GM23338 (cell line): ENCODE data around the gene UFD1. TPM values are rescaled to one million over a fixed set of nuclear protein-coding genes. Genes with fewer than 3 reads are reported as not detected.

Experiments used
- ATAC-seq: fragments of 200-7000 bp; cut with Tn5 transposase; 3 replicates; pipeline ENCODE4 v1.9.1; 2020
- DNase-seq: peaks from one replicate; pipeline ENCODE4 v3.0.0-alpha.2; 2015; ENCODE audit warnings: low spot score
- H2AFZ ChIP-seq: fragments of 200-600 bp; sonication (generic); 2 replicates; pipeline ENCODE4 v1.8.0; 2016; ENCODE audit warnings: antibody characterized with exemption, mild to moderate bottlenecking, moderate library complexity
- H3F3A ChIP-seq: fragments of 200-600 bp; sonication (generic); replicated peaks from 2 replicates; pipeline ENCODE4 v1.8.0; 2017; ENCODE audit warnings: antibody characterized with exemption, mixed run types, low read depth
- H3K27ac ChIP-seq: fragments of 200-600 bp; sonication (generic); 2 replicates; pipeline ENCODE4 v1.6.1; 2016; ENCODE audit warnings: low read depth
- H3K27me3 ChIP-seq: fragments of 200-600 bp; sonication (generic); 2 replicates; pipeline ENCODE4 v1.8.0; 2016; ENCODE audit warnings: mild to moderate bottlenecking, mixed run types, moderate library complexity; ENCODE audit not compliant: insufficient read depth
- H3K36me3 ChIP-seq: fragments of 200-600 bp; sonication (generic); 2 replicates; pipeline ENCODE4 v1.8.0; 2016; ENCODE audit warnings: mild to moderate bottlenecking; ENCODE audit not compliant: insufficient read depth
- H3K4me1 ChIP-seq: fragments of 200-600 bp; sonication (generic); 2 replicates; pipeline ENCODE4 v1.8.0; 2016; ENCODE audit warnings: mild to moderate bottlenecking, moderate library complexity; ENCODE audit not compliant: insufficient read depth
- H3K4me2 ChIP-seq: fragments of 200-600 bp; sonication (generic); 2 replicates; pipeline ENCODE4 v1.7.1; 2017; ENCODE audit warnings: mixed run types
- H3K4me3 ChIP-seq: fragments of 200-600 bp; sonication (generic); 2 replicates; pipeline ENCODE4 v1.6.1; 2016; ENCODE audit warnings: mixed run types
- H3K79me2 ChIP-seq: fragments of 200-600 bp; sonication (generic); replicated peaks from 2 replicates; pipeline ENCODE4 v1.8.0; 2017; ENCODE audit warnings: mild to moderate bottlenecking; ENCODE audit not compliant: insufficient read depth
- H3K9me2 ChIP-seq: fragments of 200-600 bp; sonication (generic); 2 replicates; pipeline ENCODE4 v1.8.0; 2017; ENCODE audit not compliant: insufficient read depth
- H4K20me1 ChIP-seq: fragments of 200-600 bp; sonication (generic); replicated peaks from 2 replicates; pipeline ENCODE4 v1.8.0; 2017; ENCODE audit warnings: mild to moderate bottlenecking; ENCODE audit not compliant: insufficient read depth
- H3K27ac Mint-ChIP-seq: 2 replicates; pipeline ENCODE4 v1.8.0; 2020; ENCODE audit warnings: inconsistent platforms, mild to moderate bottlenecking, moderate library complexity, mixed read lengths
- H3K27me3 Mint-ChIP-seq: 3 replicates; pipeline ENCODE4 v1.8.0; 2022; ENCODE audit warnings: low read depth, mild to moderate bottlenecking, moderate library complexity, mixed read lengths, inconsistent platforms; ENCODE audit not compliant: insufficient read depth, poor library complexity
- H3K36me3 Mint-ChIP-seq: 3 replicates; pipeline ENCODE4 v1.8.0; 2021; ENCODE audit warnings: low read depth, mild to moderate bottlenecking, inconsistent platforms, moderate library complexity, mixed read lengths
- H3K4me1 Mint-ChIP-seq: 3 replicates; pipeline ENCODE4 v1.8.0; 2020; ENCODE audit warnings: mild to moderate bottlenecking, inconsistent platforms, mixed read lengths
- H3K4me3 Mint-ChIP-seq: 3 replicates; pipeline ENCODE4 v1.8.0; 2021; ENCODE audit warnings: moderate library complexity, mild to moderate bottlenecking, inconsistent platforms, mixed read lengths
- H3K9me3 Mint-ChIP-seq: 3 replicates; pipeline ENCODE4 v1.8.0; 2020; ENCODE audit warnings: moderate library complexity, mild to moderate bottlenecking, inconsistent platforms, mixed read lengths
- CREB1 ChIP-seq: fragments of 250-450 bp; sonication (Bioruptor Pico); IDR thresholded peaks from 2 replicates; pipeline ENCODE4 v1.5.0; 2020; ENCODE audit warnings: low read depth, mild to moderate bottlenecking, moderate library complexity
- CTCF ChIP-seq, 2 experiments: fragments of 200-600 bp in 1 of 2; sonication (generic) in 1 of 2; conservative IDR thresholded peaks; 2 replicates each; pipeline versions ENCODE4 v1.5.1 to v1.6.1; 2016 to 2017; ENCODE audit warnings: antibody characterized with exemption in 2 of 2, low read depth in 2 of 2, mild to moderate bottlenecking in 2 of 2, moderate library complexity in 1 of 2
- ETS1 ChIP-seq: IDR thresholded peaks from 2 replicates; pipeline ENCODE4 v1.6.1; 2016; ENCODE audit warnings: antibody characterized with exemption
- EZH2 ChIP-seq: fragments of 200-600 bp; sonication (generic); IDR thresholded peaks from one replicate; pipeline ENCODE4 v1.8.0; 2017; ENCODE audit warnings: antibody characterized with exemption, mild to moderate bottlenecking, low read depth; ENCODE audit not compliant: unreplicated experiment
- EZH2phosphoT487 ChIP-seq: fragments of 200-600 bp; sonication (generic); IDR thresholded peaks from one replicate; pipeline ENCODE4 v1.8.1; 2018; ENCODE audit warnings: antibody characterized with exemption; ENCODE audit not compliant: unreplicated experiment
- JUNB ChIP-seq: IDR thresholded peaks from one replicate; pipeline ENCODE4 v1.6.1; 2016; ENCODE audit warnings: antibody characterized with exemption; ENCODE audit not compliant: unreplicated experiment
- NANOG ChIP-seq: IDR thresholded peaks from 2 replicates; pipeline ENCODE4 v1.6.1; 2016; ENCODE audit warnings: antibody characterized with exemption, borderline replicate concordance
- POLR2AphosphoS5 ChIP-seq: IDR thresholded peaks from 2 replicates; pipeline ENCODE4 v1.6.1; 2016; ENCODE audit warnings: antibody characterized with exemption, low read depth
- REST ChIP-seq: IDR thresholded peaks from one replicate; pipeline ENCODE4 v1.6.1; 2018; ENCODE audit warnings: antibody characterized with exemption; ENCODE audit not compliant: unreplicated experiment
- STAT1 ChIP-seq: IDR thresholded peaks from one replicate; pipeline ENCODE4 v1.6.1; 2016; ENCODE audit warnings: antibody characterized with exemption; ENCODE audit not compliant: unreplicated experiment
- ZNF114 ChIP-seq: fragments of 250-450 bp; sonication (Bioruptor Pico); IDR thresholded peaks from 2 replicates; pipeline ENCODE4 v1.5.0; 2020; ENCODE audit warnings: mild to moderate bottlenecking, moderate library complexity
- ZNF331 ChIP-seq: fragments of 250-450 bp; sonication (Bioruptor Pico); IDR thresholded peaks from 2 replicates; pipeline ENCODE4 v1.5.0; 2020; ENCODE audit warnings: low read depth, mild to moderate bottlenecking, moderate library complexity
- ZNF462 ChIP-seq: fragments of 250-450 bp; sonication (Bioruptor Pico); IDR thresholded peaks from 2 replicates; pipeline ENCODE4 v1.5.0; 2020; ENCODE audit warnings: mild to moderate bottlenecking, moderate library complexity
- polyA plus RNA-seq: library from polyadenylated mRNA; unstranded; fragments of >200 nt; fragmentation: Nextera tagmentation; extraction: Ambion mirVana; gene quantifications from 2 replicates; pipeline ENCODE4 v1.2.1, GENCODE V29; 2016
- total RNA-seq: library from RNA; depleted of rRNA; stranded (reverse); fragments of >200 nt; shearing (Covaris generic); gene quantifications from 2 replicates; pipeline ENCODE4 v1.2.3, GENCODE V29; 2014

Gene UFD1
- total and polyA plus RNA-seq, 2 experiments from 2014 or later, result 53.5 to 93.8 TPM

- DNase-seq, result no peak
- H3K36me3 ChIP-seq, result peaks cover 43% of the 10 kb centered on the region
Measured at GRCh38 chr22:19457828-19458428, 21.1 kb downstream of the UFD1 start.

More at GRCh38 chr22:19457828-19458428, 21.1 kb downstream of the UFD1 start:
- Histone ChIP-seq H3F3A (no peaks in the 10 kb centered on the region), H3K4me3 (no peak overlapping the region), H2AFZ (no peak overlapping the region), H3K79me2 (no peaks in the 10 kb centered on the region; the same call in 1 of the 2 replicates), H3K27me3 (no peaks in the 10 kb centered on the region), H4K20me1 (peaks cover 10% of the 10 kb centered on the region), H3K27ac (no peak overlapping the region), H3K9me2 (no peaks in the 10 kb centered on the region), H3K4me2 (no peak overlapping the region), H3K4me1 (no peaks in the 10 kb centered on the region)
- H3K4me3 Mint-ChIP-seq, result no peak overlapping the region
- H3K4me1 Mint-ChIP-seq, result peaks cover 7% of the 10 kb centered on the region
- TF ChIP-seq CREB1, result no peak
- TF ChIP-seq STAT1, result no peak
- TF ChIP-seq POLR2AphosphoS5, result no peak
- no peak for TF ChIP-seq ETS1
- TF ChIP-seq ZNF114, result no peak
- no peak for TF ChIP-seq JUNB
- TF ChIP-seq NANOG, result no peak
- no peak for TF ChIP-seq CTCF (conservative IDR thresholded peaks at IDR 0.05; ENCODE audit: low read depth in 2 of 2)
- no peak for TF ChIP-seq EZH2phosphoT487
- no peak for TF ChIP-seq REST
- TF ChIP-seq ZNF462 (CRISPR knock-in tag), result no peak
- TF ChIP-seq EZH2, result no peak
- no peak for TF ChIP-seq ZNF331 (CRISPR knock-in tag)
- peaks cover 67% of the 10 kb centered on the region for H3K36me3 Mint-ChIP-seq
- ATAC-seq, result no peak
- H3K9me3 Mint-ChIP-seq, result no peaks in the 10 kb centered on the region
- no peaks in the 10 kb centered on the region for H3K27me3 Mint-ChIP-seq
- no peak overlapping the region for H3K27ac Mint-ChIP-seq
